NCI-H1048 (cell line): ENCODE results near the gene SNAPC2.
"Not testable (repeated sequence)": the region's sequence is repeated elsewhere in the genome, so short reads cannot be mapped to it uniquely, and the experiment has no call there.

Experiments
- DNase-seq: peaks from one replicate; lab custom pipeline; 2025; lab: John Stamatoyannopoulos, UW

Gene SNAPC2

GRCh38 chr19:7921967-7922835, 2.1 kb downstream of the SNAPC2 start:
- no peak for DNase-seq

GRCh38 chr19:7922836-7923195, 2.7 kb downstream of the SNAPC2 start:
- DNase-seq, result no peak

DNA sequence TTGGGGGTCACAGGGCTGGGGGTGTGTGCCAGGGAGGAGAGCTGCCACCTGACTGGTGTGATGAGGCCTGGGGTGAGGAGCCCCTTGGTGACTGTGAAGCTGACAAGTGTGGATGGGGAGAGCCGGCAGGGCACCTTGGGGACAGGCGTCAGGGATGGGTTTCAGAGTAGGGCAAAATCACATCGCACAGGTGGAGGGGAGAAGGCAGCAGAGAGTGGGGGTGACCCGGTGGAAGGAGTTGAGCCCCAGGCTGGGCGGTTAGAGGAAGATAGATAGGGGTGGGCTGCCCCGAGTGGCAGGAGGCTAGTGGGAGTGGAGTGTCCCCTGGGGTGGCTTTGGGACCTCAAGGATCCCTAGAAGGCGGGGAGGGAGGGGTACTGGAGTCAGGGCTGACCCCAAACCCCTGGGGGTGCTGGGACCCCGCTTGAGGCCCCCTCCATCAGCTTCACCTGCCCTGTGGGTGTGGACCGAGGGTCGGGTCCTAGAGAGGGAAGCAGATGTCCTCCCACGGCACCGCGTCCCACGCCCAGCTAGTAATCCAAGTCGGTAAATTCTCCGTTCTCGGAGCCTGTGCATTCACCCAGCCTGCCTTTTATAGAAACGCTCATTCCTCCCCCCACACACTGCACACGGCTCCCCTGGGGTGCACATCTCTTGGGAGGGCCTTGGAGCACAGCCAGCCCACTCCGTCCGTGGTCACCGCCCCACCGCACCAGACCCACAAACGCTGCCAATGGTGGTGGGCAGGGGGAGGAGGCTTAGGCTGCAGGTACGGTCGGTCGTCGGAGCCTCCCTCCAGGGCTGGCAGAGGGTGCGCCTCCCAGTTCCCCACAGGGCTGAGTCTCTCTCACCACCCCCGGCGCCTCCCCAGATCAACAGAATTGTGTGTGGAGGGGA, 3.4 kb downstream of the SNAPC2 start:
- no peak for DNase-seq

DNA sequence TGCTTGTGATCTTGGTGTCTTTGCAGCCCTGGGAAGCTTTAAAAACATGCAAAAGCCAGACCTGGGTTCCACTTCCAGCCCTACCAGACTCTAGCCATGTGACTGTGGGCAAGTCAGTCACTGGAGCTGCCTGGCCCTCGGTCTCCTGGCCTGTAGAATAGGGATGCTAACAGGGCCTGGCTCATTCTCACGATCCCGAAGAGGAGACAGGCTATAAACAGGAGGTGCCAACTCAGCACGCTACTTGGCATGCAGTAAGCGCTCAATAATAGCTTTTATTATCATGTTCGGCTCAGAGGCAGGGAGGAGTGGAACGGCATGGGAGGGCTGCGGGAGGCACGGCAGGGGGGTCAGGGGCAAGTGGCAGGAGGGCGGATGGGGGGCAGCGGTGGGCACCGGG, 4.1 kb downstream of the SNAPC2 start:
- no peak for DNase-seq

GRCh38 chr19:7924651-7925170, 4.6 kb downstream of the SNAPC2 start:
- no peak for DNase-seq

- no peak for DNase-seq
Observed at GRCh38 chr19:7925171-7925851, 5.2 kb downstream of the SNAPC2 start.

DNA sequence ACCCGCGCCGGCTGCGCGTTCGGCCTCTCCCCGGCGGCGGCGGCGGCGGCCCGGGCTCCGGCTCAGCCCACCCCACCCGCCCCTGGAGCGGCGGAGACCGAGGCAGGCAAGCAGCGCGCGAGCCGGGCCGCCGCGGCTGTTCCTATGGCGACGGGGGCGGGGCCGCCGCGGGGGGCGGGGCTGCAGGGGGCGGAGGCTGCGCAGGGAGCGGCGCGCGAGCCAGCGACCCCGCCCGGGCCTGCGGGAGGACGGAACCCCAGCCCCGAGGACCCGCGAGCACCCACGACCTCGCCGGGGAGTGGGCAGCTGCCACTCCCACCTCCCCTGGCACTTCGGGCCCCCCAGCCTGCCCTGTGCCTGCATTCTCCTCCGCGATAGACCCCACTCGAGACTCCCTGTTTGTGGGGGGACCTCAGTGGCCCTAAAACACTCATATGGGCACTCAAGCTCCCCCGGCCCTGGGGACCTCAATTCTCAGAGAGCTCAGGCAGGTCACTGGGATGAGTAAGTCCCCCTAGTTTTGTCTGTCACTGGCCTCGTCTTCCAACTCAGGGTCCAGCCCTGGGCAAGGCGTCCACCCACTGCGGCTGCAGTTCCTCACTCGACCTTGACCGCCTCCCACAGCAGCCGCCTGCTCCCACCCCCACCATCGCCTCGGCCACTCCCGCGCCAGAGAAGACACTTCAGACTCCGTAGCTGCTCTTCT, 6.0 kb downstream of the SNAPC2 start, which contains the start of gene CTXN1:
Gene CTXN1, minus strand, starts transcription at position 115 of the 706 bp plus-strand sequence. CDS start 597 bp downstream, outside the sequence.
- DNase-seq, result peak; percentile 12

GRCh38 chr19:7926727-7927604, 6.8 kb downstream of the SNAPC2 start:
- DNase-seq, result no peak

- DNase-seq, result no peak
Observed at GRCh38 chr19:7927605-7928333, 7.6 kb downstream of the SNAPC2 start.

DNA sequence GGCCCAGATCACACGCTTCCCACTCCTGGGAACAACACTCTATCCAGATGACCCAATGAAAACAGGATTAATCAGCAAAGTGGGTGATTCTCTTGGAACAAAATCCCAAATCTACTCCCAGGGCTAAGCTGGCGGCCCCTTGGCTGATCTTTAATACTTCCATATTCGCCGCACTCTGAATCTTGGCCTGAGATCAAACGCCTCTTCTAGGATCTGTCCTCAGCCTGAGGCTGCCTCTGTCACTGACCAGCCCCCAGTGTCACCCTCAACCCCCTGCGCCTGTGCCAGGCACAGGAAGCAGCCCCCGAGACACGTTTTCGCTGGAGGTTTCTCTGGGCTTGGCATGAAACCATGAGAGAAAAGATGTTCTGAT, 8.2 kb downstream of the SNAPC2 start:
- no peak for DNase-seq

GRCh38 chr19:7928741-7929701, 8.9 kb downstream of the SNAPC2 start:
- peak; percentile 18 for DNase-seq

DNA sequence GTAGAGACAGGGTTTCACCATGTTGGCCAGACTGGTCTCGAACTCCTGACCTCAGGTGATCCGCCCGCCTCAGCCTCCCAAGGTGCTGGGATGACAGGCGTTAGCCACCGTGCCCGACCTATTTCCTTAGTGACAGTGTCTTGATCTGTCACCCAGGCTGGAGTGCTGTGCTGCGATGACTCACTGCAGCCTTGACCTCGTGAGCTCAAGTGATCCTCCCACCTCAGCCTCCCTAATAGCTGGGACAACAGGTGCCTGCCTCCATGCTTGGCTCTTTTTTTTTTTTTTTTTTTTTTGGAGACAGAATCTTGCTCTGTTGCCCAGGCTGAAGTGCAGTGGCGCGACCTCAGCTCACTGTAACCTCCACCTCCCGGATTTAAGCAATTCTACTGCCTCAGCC, 9.9 kb downstream of the SNAPC2 start:
- not testable (repeated sequence) for DNase-seq

GRCh38 chr19:7930765-7931164, 10.6 kb downstream of the SNAPC2 start:
- no peak for DNase-seq

- DNase-seq, result no peak
Observed at GRCh38 chr19:7931221-7932061, 11.3 kb downstream of the SNAPC2 start.

DNA sequence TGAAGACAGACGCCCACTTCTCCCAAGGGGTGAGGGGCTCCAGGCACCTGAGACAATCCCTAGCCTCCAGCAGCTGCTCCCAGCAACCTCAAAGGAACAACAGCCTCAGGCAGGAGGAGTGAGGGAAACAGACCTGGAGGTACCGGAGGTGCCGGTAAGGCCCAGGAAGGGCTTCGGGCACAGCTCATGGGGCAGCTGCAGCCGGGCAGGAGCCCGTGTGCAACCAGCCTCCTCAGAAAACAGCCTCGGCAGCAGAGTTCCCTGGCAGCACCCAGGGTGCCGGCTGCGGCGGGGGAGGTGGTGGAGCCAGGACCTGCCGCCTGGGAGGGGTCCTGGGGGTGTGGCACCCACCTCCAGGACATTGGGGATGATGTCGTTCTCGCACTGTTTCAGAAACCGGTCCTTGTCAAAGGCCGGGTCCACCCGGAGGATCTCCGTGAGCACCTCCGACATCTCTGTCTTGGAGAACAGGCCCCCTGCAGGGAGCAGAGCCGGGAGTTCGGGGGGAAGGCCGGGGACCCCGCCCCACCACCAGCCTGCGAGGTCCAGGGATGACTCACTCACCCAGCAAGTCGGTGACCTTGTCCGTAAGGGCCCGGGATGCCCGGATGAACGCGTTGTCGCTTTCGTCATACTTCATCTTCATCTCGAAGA, 12.3 kb downstream of the SNAPC2 start:
- no peak for DNase-seq

DNA sequence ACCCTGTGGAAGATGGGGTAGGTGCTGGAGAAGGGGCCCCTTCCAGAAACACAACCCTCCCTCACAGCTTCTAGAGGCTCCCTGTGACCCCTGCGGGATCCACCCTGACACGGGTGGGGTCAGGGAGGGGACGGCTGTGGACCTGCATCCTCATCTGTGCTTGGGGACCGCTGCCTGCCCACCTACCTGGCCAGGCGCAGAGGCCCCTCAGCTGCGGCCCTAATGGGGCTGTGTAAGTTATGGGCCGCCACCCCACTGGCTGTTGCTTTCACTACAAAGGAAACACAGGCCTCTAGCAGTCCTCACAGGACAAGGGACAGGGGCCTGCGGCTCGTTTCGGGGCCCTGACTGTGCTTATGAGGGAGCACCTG, 12.8 kb downstream of the SNAPC2 start:
- no peak for DNase-seq

DNA sequence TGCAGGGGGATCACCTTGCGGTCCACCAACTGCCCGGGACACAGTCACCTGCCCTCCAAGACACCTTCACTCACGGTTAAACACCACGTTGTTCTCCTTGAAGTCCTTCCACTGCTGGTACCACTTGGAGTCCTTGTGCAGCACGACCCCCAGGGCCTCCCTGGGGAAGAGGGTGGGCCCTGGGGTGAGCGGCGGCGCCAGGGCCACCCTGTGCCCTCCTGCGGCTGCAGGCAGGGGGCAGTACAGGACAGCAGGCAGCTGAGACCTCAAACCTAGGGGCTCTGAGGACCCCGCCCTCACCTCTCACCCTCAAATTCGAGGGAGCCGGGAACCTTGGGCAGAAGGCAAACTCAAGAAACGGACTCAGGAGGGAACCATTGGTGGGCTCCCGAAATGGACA, 13.3 kb downstream of the SNAPC2 start:
- DNase-seq, result no peak
